ENCODE data around the gene CATSPER3.
A peak's percentile ranks its signal among the peaks of the same experiment; 100 is the strongest.

DNA sequence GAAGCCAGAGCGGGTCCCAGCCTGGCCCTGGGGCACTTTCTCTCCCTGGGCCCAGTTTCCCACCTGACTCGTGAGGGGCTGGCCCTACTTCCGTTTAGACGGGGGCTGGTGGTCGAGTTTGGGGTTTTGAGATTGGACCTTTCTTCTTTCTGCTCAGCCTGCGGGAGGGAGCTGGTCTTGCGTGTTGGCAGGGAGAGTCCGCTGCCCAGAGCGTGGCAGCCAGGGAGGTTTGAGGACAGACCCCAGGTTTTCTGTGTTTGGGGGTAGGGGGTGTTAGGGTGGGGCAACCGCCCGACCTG lies 72.3 kb downstream of the CATSPER3 start:
- TF ChIP-seq CTCF (IDR thresholded peaks at IDR 0.05; ENCODE audit: insufficient read depth, low read depth, low read length), result no peak
- peak; percentile 28 for TF ChIP-seq EZH2 (IDR thresholded peaks at IDR 0.05; ENCODE audit: insufficient read depth, low read length)

Data from astrocyte (in vitro differentiated cells and primary cell).